GM21515 (cell line): ENCODE measurements around the gene MAN1A1.

Source experiments
- ATAC-seq: cut with Tn5 transposase; IDR thresholded peaks from one replicate; pipeline ENCODE4 v1.9.1; 2021; ENCODE audit not compliant: unreplicated experiment

The MAN1A1 gene

GRCh38 chr6:119326291-119327005 is 23.1 kb downstream of the MAN1A1 start:
- no peak for ATAC-seq

GRCh38 chr6:119325559-119326265 is 23.8 kb downstream of the MAN1A1 start:
- no peak for ATAC-seq

- ATAC-seq = no peak
Observed at GRCh38 chr6:119324718-119325117, 24.8 kb downstream of the MAN1A1 start.

DNA sequence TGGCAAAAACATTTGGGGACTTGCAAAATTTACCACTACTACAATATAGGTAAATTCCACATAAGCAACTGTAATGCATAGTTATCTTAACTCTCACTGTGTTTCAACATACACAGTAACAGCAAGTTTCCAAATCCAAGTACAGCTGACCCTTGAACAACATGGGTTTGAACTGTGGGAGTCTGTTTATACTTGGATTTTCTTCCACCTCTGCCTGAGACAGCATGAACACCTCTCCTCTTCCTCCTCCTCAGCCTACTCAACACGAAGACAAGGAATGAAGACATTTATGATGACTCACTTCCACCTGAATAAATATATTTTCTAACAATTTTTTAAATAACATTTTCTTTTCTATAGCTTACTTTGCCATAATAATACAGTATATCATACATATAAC is 25.6 kb downstream of the MAN1A1 start:
- no peak for ATAC-seq

DNA sequence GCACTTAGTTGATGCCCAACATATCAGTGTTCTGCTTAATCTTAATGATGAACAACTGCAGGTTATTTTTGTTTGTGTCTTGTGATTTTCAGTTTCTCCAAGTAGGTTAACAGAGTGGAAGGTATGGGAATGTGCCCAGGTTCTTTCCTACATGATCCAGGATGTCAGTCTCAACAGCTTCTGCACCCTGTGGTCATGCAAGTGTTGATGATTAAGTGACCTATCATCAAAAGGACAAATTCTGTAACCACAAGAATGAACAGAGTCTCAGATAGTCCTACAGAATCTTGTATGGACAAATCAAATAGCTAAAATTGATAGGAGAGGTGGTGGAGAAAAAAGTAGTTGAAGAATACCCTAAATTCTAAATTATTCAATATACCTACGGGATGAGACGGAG is 26.1 kb downstream of the MAN1A1 start:
- ATAC-seq = no peak

- ATAC-seq = no peak
Observed at GRCh38 chr6:119322715-119323350, 26.7 kb downstream of the MAN1A1 start.

- no peak for ATAC-seq
Observed at GRCh38 chr6:119322034-119322433, 27.5 kb downstream of the MAN1A1 start.

DNA sequence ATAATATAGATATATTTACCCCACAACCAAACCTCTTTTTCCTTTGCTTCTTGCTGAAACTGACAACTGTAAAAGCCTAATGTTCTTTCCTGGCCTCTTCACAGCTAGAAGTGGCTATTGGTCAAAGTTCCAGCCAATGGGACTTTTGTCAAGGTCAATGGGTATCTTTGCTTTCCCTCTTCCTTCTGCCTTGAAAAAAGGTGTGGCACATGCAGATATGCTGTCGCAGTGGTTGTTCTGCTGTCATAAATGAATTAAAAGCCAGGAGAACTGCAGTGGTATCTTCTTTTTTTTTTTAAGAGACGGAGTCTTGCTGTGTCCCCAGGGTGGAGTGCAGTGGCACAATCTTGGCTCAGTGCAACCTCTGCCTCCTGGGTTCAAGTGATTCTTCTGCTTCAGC is 29.9 kb downstream of the MAN1A1 start:
- ATAC-seq = no peak

- no peak for ATAC-seq
Observed at GRCh38 chr6:119318730-119319129, 30.8 kb downstream of the MAN1A1 start.

GRCh38 chr6:119318176-119318575 is 31.4 kb downstream of the MAN1A1 start:
- ATAC-seq = no peak

DNA sequence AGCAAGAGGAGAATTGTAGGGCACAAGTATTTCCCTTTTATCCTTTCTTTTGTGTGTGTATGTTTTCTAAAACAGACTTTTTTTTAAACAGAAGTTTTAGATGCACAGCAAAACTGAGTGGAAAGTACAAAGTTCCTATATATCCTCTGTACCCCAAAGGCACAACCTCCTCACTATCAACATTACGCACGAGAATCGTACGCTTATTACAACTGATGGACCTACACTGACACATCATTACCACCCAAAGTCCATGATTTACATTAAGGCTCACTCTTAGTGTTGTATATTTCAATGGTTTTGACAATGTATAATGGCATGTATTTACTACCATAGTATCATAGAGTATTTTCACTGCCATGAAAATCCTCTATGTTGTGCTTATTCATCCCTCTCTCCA is 32.6 kb downstream of the MAN1A1 start:
- ATAC-seq = no peak

GRCh38 chr6:119314885-119315272 is 34.7 kb downstream of the MAN1A1 start:
- ATAC-seq = peak; percentile 50

DNA sequence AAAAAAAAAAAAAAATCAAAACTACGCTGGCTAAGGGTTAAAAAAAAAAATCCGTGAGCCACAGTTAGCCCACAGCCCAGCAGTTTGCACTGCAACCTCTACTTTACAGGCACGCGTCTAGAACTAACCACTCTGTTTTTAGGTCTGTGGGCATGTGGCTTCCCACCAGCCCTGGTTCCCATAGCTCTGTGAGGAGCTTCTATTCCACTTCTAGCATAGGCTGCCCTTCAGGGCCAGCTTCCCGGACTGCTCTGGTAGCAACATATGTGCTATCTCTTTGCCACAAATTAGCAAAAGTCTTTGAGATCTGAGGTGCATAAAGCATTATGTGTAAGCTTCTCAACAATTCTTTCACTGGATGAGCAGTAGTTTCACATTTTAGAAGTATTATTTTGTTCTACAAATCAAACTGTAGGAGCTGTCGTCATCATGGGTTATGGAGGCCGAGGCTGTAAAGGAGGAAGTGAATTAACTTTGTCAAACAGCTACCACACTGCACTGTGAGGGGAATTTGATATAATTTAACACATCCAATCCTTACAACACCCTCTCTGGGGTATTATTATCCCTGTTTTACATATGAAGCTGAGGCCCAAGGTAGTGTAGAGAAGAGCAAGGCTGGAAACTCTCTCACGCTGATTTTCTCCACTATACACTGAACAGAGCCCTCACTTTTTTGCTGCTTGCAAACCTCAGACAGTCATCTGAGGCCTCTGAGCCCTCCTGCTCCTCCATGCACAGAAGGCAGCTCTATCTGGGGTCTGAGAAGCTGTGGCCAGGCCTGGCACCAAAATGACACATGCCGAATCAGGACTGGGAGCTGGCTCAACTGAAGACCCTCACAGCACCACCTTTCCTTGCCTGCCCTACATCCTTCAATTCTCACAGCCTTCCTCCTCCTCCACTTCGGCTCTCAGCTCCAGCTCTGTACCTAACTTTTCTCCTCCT is 35.4 kb downstream of the MAN1A1 start:
- peak; percentile 62 for ATAC-seq

DNA sequence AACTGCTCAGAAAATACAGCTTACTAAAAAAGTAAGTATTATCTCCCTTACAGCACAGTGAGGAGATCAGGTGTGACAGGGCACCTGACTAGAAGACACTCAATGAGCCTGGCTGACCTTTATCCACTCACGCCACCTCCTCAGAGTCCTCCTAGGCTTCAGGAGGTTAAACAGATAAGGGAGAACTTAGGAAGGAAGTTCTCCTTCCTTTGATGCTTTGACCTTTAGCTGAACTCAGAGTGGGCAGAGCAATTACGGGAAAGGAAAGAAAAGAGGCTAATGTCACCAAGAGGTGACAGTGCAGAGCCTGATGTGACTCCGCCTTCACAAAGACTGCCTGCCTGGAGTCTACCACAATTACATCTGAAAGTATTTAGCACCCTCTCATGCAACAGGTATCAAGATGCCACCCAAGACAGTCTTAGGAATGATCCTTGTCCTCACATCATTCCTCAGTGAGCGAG is 36.7 kb downstream of the MAN1A1 start:
- ATAC-seq = peak; percentile 37

DNA sequence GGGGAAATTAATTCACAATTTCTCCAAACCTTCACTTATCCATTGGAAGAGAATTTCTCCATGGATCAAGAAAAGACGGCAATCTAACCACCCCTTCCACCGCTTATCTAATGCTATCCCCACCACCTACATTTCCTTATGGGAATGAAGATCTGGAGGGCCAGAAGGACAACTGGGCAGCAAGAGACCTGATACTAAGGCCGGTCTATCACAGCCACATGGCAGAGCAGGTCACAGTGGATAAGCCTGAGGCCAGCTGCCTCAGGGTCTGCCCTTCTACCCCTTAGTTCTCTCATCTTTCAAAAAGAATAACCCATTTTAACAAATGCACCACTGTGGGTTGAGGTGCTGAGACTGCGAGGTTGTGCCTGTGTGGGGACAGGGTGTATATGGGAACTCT is 37.1 kb downstream of the MAN1A1 start:
- no peak for ATAC-seq

DNA sequence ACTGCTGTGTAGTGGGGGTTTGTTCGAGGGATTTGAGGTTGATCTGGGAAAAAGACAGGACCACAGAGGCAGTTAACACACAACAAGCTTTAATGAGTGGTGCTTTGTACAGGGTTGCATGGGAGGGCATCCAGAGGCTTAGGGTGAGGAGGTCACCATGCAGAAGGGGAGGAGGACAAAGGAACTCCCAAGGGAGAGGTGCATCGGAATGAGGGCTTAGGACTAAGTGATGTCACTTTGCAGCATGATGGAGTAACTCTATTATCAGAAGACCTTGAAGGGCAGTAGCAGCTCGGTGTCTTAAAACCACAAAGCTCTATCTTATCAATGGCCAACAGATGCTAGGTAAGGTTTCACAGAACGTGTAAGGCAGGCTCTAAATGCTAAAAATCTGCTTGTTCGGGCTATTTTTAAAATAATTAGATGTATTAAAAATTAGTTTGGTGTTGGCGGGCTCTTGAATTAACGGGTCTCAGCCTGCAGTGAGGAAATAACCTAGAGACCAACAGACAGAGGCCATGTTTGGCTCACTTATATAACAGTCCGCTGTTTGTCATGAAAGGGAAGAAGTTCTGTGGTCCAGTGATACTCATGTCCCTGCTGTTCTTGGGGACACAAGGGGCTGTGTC is 37.9 kb downstream of the MAN1A1 start:
- no peak for ATAC-seq

DNA sequence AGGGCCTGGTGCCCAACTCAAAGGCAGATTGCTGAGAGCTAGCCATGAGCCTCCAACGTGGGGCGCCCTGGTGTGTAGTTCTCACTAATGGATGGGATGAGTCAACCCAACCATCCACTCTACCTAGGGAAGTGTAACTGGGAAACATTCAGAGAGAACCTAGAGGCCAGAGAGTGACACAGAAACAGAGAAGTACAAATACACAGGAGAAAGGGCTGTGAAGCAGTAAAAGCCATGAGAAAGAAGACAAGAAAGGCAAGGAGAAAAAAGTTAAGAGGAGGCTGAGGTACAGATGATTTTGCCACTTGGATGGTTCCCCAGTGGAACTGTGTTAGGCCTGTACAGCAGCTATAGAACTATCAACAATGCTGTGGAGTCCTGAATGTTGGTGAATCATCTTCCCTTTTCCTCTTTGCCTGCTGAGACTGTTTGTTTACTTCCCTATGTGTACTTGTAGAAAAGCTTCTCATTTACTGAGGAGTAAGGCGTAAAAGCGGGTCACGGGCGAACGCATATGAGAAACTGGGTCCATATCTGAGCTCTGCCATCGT is 39.0 kb downstream of the MAN1A1 start:
- no peak for ATAC-seq

DNA sequence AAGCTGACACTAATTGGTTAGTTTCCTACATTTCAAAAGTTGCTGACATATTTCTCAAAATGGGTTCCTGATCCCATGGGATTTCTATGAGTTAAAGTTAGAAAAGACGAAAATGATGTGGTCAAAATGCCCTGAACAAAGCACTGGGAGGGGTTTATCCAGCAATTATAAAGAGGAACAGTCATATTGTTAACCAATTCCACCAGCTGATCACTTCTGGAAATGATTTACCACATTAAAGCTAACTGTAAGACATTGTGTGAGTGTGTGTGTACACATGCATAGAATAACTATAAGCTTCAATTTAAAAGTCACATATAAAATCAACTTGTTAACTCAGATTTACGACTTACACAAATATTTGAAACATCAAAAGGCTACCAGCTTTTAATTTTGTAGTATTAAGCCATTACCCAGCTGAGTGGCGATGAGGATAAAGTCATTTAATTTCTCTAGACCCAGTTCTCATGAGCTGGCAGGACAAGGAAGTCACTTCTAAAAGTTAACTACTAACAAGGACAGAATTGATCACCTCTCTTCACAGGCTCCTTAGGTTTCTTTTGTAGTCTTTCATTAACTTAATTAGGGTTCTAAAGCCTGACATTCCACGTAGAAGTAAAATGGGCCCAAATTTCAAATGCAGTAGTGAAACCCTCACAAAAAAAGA is 40.4 kb downstream of the MAN1A1 start:
- ATAC-seq = no peak

DNA sequence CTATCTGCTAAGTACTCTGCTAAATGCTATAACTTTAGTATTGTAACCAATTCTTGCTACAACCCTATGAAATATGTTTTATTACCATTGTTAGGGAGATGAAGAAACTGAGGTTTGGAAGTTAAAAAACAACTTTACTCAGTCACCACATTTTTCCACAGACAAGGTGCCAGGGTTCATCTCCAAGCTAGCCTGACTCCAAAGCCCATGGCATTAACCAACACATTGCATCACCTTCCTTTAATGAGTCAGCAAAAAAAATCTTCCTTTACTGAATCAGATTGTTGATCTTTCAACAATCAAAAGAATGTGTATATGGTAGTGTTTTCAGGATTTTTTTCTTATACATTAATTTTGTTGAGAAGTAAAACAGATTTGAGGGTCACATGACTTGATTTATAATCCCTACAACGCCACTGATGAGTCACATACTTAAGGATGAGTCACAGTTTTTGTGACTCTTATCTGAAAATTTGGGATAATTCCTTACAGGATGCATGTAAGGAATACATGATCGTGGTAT is 41.5 kb downstream of the MAN1A1 start:
- ATAC-seq = no peak
